Activated CD4-positive, alpha-beta T cell treated with anti-CD3 and anti-CD28 coated beads, Interleukin-2, Interleukin-4, amounts not matched to agents 100 ng/mL and 50 ng/mL, durations not matched to agents 16 hours and 8 hours (primary cell): ENCODE results near the gene FOCAD.

Experiments
- DNase-seq: peaks from one replicate; pipeline ENCODE4 v3.0.0-alpha.2; 2020; ENCODE audit warnings: low spot score

FOCAD gene

DNA sequence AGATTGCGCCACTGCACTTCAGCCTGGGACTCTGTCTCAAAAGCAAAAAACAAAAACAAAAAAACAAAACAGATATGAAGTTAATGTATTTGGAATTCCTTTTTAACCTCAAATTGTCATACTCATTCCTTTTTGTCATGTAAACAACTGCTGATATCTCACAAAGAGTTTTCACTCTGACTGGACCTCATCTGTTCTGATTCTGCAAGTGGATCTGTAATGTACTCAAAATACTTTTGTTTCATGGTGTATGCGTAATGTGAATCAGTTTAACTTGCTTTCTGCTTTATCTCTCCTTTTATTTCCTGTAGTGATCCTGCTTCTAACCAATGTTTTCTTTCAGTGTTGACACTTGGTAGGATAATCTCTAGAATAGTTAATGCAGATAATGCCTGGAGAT is 106.7 kb downstream of the FOCAD start:
- DNase-seq: peak; percentile 9

DNA sequence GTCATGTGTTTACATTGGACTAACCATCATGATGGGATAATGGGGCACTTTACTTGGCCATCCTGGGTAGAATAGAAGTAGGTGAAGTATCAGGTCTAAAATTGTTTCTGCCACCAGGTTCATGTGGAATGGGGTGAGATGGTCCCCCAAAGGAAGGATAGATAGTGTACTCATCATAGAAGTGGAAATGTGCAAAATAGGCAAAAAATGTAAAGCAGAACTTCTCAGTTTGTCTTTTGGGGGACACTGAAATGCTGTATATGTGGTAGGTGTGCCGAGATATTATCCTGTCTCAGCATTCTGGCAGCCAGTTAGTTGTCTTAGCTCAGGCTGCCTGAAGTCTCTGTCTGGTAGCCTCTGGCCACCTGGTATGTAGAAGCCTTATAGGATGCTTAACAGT is 107.6 kb downstream of the FOCAD start:
- no peak for DNase-seq

DNA sequence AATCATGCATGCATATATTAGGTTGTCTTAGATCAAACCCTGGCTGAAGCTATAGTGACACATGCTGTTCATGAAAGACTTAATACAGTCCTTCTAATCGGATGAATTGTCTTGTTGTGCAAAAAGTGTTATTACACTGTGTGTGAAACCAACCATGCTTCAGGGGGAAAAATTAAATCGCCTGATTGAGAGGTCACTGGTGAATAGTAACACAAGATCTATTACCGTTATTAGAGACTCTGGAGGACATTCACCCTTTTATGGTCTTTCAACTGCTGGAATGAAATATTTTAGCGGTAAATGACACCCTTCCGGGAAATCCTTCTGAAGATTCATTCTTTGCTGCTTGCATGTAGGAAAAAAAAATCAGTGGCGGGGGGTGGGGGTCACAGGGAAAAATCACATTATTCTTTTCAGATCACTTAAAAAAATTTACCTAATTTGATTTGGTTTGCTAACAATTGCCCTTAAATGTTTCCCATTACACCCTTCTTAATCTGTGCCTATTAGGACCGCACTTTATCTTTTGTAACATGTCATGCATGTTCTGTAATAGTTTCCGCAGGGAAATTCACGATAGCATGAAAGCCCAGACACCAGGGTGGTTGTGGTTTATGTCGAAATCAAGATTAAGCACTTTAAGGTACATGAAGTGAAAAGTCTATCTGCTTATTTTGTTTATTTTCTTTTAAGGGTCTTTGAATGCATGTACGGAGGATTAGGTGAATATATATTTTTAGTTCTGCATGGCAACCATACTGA is 120.6 kb downstream of the FOCAD start:
- no peak for DNase-seq

DNA sequence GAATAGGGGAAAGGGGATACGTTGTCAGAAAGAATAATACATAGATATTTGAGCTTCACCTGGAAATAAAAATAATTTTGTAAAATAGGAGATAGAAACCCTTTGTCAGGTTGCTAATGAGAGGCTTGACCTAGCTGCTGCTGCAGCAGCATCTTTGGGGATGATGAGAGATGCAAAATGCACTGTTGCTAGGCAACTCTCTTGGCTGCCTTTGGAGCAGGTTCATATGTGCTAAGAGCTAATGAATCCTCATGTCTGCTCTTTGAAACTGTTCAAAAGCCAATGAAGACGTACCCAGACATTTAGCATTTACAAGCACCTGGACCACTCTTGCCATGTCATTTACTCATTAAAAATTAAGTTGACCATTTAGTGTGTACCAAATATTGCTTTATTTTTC is 121.7 kb downstream of the FOCAD start:
- no peak for DNase-seq

DNA sequence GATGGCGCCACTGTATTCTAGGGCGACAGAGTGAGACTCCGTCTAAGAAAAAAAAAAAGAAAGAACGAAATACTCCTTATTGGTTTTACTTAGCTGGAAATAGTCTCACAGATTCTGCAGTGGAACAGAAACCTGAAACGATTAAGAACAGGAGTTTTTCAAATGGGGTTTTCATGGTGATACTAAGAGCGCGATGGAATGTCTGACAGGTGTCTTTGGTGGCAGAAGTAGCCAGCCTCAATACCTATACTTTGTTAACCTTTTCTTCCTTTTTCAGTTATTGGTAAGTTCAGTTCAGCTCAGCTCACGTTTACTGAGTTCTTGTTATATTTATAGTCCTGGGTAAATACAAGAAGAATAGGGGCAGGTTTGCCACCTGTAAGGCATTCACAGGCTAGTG is 123.9 kb downstream of the FOCAD start:
- DNase-seq: no peak

DNA sequence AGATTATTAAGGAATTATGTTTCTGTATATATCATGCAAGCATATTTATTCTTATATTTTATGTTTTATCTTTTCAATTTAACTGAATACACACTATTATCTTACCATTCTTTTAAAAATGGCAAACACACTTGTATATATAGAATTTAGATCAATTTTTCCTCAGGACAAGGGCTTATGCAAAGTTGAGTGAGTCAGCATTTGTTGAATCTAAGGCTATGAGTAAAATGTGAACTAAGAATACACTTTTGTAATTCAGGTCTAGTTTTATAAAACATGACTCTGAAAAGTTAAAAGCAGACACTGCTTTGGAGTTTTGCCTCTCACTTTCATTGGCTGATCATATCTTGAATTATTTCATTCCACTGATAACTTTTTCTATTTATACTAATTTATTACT is 127.8 kb downstream of the FOCAD start:
- DNase-seq: peak; percentile 7

DNA sequence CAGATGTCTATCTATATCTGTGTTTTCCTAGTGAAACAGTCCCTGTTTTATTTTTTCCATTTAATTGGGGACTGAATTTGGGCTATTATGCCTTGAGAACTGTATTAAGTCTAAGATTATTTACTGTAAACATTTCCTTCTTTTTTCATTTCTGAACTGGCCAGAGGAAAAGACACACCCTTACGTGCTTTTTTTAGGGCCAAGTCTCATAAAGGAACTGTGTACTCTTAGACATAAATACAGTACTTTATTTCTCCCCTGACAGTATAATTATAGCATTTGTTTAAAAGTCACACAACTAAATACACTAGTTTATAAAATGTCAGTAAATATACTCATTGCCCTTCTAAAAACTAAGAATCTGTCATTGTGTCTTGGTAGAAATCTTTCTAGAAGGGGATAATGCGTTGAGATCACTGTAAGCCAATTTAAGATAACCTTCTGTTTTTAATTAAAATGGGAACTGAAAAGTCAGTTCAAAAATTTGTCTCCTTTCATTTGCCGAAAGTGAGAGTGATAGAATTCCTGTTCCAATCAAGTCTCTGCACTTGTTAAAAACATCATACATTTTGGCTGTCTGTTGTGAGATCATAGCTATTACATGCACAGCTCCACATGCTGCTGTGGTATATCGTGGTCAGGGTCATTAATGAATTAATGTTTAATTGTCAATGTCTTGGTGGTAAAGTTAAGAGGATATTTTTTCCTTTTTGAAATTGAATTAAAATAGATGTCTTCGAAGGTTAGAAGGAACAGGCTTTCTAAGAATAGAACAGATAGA is 132.1 kb downstream of the FOCAD start:
- no peak for DNase-seq

DNA sequence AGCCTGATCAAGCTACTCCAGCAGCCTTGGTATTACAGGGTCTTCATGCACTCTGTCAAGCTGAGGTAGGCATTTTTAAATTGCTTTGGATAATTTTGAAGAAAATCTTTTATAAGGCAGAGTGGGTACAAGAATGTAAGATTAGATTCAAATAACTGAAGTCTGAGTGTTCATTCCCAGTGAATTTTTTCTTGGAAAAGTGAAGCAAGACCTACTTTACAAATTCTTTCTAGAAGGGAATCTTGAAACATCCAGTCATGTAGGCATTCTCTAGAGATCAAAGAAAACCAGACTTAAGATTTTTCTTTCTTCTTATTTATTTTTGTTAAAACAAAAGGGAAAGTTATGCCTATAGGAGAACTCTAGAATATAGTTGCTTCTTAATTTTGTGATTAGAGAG is 139.0 kb downstream of the FOCAD start:
- no peak for DNase-seq

DNA sequence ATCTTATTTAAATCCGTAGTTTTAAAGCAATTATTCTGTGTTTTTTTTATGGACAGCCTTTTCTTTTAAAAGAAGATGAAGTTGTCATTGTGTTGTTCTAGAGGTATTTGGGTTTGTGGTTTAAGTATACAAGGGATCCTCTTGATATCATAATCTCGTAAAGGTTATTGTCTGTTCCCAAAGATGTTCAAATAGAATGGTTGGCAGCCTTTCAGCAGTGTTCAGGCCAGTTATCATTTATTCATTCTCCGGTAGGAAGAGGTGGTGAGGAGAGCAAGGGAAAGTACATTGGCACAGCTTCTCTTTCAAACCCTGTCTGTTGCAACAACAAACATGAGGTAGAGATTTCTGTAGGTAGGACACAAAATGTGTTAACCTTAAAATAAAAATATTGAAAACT is 147.0 kb downstream of the FOCAD start:
- no peak for DNase-seq

DNA sequence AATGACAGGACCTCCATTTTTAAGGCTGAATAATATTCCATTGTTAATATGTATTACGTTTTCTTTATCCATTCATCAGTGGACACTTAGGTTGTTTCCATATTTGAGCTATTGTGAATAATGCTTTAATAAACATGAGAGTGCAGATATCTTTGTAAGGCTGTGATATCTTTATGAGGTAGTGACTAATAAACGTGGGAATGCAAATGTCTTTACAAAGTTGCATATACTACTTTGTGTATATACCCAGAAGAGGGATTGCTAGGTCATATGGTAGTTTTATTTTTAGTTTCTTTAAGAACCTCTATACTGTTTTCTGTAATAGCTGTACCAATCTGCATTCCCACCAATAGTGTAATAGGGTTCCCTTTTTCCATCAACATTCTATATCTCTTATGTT is 148.7 kb downstream of the FOCAD start:
- no peak for DNase-seq

DNA sequence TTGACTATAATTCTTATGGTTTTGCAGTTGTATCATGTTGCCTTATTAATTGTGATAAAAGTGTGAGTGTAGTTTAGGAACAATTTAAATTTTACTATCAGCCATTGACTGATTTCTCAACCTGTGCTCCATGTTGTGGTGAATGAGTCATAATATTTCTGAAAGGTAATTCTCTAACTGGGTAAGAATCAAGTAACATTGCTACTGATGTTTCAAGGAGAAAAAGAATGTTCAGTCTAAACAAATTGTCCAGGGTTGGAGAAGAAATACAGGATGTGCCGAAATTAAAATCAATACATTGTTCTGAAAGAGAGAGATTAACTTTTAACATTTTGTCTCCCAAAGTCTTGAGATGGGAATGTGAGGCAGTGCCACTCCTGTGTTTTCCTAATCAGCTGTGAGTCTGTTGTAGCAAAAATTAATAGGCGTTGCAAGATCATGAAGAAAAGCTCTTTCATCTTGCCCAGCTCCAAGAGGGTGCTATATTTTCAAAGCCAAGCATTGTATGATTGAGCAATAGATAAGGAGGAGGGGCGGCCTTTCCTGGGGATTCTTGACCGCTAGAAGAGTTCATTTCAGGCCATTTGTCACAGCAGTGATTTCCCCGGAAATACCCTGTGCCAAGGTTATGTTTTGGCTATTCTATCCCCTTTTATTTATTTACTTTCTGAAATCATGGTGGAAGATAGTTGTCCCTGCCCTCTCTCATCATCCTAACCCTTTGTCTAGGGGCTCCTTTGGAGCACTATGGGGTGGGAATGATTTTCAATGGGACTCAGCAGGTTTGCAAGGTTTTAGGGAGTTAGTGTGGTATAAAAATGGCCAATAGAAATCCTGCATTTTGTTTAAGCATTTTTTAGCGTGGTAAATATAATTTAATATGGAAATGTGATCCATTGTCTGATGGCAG is 151.6 kb downstream of the FOCAD start:
- DNase-seq: peak; percentile 12

DNA sequence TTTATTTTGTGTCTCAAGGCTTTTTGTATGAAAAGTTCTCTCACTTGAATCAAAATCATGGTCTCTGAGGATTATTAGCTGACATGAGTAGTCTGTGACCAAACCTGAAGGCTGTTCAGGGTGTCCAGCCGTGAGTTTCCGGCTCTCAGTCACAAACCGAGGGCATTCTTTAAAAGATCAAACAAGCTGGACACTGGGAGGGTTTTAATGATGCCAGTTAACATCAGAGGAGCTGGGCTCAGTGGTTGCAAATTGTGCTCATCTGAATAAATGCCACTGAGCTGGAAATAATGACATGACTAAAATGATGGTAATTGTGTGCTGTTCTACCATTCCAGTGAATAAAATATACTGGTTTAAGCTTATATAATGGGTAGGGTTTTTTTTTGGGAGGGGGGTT is 153.1 kb downstream of the FOCAD start:
- no peak for DNase-seq

DNA sequence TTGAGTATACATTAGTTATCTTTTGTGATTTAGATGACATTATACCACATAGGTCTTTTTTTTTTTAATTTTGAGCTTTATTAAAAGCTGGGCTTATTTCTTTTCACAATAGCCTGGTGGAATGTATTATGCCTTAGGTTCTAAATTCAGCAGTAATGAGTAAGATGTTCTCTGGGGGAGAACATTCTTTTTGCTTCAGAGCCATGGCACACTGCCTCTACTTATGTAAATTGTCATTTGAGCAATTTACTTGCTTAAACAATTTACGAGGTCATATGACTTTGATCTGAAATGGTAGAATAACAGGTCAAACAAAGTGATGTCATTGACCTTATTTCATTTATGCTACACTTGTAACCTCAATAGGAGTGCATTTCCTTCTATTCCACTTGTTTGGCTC is 154.2 kb downstream of the FOCAD start:
- no peak for DNase-seq

DNA sequence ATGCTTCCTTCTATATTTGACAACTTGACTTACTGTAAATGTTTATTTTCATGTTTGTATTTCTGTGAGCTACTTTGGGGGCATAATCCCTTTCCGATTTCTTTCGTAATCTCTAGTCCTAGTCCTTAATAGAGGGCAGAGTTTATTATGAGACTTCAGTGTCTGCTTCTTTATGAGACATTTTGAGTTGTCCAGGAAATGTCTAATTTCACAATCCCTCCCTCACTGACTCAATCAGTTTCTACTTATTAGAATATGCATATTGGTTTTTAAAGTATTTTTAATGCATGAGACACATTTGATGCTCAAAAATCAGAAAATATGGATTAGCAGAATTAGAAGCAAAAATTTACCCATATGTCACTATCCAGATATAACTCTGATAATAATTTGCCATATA is 160.9 kb downstream of the FOCAD start:
- no peak for DNase-seq

DNA sequence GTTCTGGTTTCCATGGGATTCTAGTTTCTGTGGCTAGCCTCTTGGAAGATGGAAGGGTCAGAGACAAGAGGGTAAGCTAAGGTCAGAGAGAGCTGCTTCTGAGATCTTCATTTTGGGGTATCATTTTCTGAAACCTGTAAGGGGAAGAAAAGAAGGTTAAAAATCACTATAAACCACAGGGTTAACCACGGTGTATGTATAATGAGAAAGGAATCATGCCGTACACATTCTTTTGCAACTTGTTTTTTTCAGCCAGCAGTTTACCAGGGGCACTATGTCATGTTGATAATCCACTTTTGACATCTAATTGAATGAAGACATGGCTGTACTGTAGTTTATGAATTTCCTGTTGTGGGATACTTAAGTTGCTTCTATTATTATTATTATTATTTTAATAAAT is 164.4 kb downstream of the FOCAD start:
- DNase-seq: no peak

DNA sequence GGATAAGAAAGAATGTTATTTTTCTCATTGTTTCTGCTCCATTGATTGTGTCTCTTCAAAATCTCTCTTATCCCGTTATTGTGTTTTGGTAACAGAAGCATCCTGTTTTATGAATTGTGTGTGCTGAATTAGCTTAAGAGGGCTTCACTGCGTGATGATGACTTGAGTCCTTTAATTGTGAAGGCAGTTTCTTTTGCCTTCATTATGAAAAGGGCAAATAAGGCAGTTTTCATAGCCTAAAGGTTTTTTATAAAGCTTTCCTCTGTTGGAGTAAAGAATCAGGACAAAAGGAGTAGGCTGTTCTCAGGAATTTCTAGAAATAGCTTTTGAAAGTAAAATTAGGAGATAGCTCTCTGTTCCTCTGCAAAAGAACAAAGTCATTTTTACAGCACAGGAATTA is 169.8 kb downstream of the FOCAD start:
- DNase-seq: no peak

DNA sequence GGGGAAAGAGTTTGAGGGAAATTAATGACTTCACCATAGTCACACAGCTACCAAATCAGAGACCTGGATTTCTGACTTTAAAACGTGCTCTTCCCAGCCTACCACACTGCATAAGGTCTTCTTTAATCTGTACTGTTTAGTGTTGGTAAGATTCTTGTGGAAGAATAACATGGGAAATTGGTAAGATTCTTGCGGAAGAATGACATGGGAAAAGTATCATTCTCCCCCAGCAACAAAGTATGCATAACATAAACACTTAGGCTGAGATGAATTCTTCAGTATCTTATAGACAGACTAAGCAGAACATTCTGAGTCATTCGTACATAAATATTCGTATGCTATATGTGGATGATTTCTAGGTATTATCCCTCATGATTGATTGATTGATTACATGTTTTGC is 170.4 kb downstream of the FOCAD start:
- no peak for DNase-seq

DNA sequence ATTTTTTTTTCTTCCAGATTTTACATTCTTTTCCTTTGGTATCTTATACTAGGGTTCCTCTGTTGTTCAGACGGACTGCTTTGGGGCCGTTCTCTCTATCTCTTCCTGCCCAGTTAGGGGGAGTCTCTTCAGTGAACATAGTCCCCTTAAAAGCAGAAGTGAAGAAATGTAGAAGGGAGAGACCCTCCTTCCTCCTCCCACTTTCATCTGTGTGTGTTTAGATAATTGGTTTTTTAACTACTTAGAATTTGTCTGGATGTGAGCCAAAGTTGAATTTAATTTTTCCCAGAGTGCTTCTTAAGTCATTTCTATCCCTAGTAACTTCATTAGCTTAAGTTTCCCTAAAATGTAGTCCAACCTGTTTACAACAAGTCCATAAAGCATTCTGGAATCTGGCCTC is 179.9 kb downstream of the FOCAD start:
- no peak for DNase-seq

DNA sequence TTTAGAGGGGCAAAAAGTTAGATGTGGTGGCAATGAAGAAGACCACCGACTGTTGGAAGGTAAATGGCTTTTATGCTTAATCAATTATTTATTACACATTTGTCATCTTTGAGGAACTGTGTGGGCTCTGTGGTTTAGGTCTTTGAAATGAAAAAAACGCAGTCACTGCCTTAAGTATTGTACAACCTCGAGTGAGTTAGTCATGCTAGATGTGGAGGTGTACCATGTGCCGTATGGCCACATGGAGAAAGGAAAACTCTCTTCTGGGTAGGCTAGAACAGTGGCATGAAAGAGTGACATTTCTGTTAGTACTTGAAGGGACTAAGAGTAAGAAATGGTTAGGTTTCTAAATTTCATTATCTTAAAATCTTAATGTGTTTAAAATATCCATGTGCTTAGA is 181.3 kb downstream of the FOCAD start:
- DNase-seq: no peak

DNA sequence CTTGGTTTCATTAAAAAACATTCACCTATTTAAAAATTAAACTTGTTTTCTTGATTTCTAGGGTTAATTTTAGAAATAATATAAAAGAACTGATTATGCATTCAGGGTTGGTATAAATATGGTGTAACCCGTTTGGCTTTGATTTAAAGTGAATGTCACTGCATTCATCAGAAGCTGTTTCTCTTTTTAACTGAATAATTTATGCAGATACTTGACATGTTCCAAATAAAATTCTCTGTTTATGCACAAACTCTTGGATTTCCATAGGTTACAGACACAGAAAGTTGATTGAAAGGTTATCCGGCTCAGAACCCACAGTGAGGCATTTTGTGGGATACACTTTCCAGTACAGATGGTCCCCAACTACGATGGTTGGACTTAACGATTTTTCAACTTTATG is 186.1 kb downstream of the FOCAD start:
- no peak for DNase-seq

DNA sequence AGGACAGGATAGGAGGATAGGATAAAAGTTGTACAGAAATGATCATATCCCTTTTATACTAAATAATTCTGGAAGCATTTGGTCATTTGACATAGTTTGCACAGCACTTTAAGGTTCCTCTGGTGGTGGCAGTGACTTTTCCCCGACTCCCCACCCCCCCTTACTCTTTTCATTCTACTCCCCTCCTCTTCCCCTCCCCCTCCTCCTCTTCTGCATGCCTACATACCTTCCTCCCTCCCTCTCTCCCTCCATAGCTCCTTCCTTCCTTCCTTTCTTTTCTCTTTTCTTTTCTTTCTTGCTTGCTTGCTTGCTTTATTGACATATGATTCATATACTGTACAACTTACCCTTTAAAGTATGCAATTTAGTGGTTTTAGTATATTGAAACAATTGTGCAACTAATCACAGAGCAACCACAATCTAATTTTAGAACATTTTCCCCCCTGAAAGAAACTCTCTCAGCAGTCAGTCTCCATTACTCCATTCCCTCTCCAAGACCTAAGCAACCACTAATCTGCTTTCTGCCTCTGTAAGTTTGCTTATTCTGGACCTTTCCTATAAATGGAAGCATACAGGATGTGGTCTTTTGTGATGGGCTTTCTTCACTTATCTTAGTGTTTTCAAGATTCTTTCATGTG is 188.4 kb downstream of the FOCAD start:
- no peak for DNase-seq

DNA sequence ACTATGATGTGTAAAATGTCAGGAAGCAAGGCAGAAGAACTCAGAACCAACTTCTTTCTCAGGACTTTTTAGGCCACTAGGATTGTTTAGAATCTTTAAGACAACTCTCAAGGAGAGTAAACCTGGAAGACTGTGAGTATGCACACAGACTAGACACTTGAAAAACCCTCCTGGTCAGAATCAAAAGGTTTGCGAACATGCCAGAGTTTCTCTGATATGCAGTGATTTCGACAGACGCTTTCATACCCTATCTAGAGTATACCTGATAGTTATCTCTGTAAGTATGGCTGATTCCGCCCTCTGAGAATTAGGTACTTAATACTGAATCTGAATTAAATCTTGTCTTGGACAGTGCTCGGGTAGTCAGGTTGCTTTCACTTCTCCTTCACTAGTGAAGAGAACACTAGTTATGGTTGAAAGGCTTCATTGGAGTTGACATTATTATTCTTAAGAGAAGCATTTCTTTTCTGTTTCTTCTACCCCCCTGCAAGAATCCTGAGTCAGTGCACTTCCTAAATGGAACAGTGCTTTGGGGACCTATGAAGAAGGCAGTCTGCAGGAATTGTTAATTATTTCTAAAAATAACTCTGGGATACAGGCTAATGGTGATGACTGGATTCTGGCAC is 189.3 kb downstream of the FOCAD start:
- no peak for DNase-seq
